Mesenchymal stem cell (in vitro differentiated cells and primary cell): ENCODE data around the gene VAC14.

Experiments used
- DNase-seq: peaks from one replicate; pipeline ENCODE4 v3.0.0-alpha.2; 2013
- H2AFZ ChIP-seq: one replicate; pipeline ENCODE4 v1.6.1; 2013; ENCODE audit warnings: low read depth, mild to moderate bottlenecking, control low read depth, inconsistent platforms, low read length, moderate library complexity
- H2AK5ac ChIP-seq: 2 replicates; pipeline ENCODE4 v1.6.1; 2013; ENCODE audit warnings: low read length, moderate library complexity, mild to moderate bottlenecking, inconsistent platforms; ENCODE audit not compliant: severe bottlenecking
- H2BK120ac ChIP-seq: one replicate; pipeline ENCODE4 v1.6.1; 2013; ENCODE audit warnings: low read depth, mild to moderate bottlenecking, inconsistent platforms, low read length, moderate library complexity
- H2BK12ac ChIP-seq, 2 experiments: one replicate each; pipeline ENCODE4 v1.6.1; 2013; ENCODE audit warnings: inconsistent platforms in 2 of 2, low read length in 2 of 2, mild to moderate bottlenecking in 2 of 2, moderate library complexity in 2 of 2, control low read depth in 1 of 2
- H2BK15ac ChIP-seq: one replicate; pipeline ENCODE4 v1.6.1; 2013; ENCODE audit warnings: mild to moderate bottlenecking, low read depth, inconsistent platforms; ENCODE audit not compliant: poor library complexity, severe bottlenecking
- H2BK5ac ChIP-seq: 2 replicates; pipeline ENCODE4 v1.6.1; 2013; ENCODE audit warnings: low read depth, mild to moderate bottlenecking, low read length, control low read depth, inconsistent platforms; ENCODE audit not compliant: poor library complexity, severe bottlenecking
- H3K14ac ChIP-seq, 2 experiments: one replicate each; pipeline ENCODE4 v1.6.1; 2013; ENCODE audit warnings: inconsistent platforms in 2 of 2, low read length in 2 of 2, control low read depth in 1 of 2, mild to moderate bottlenecking in 1 of 2, moderate library complexity in 1 of 2
- H3K18ac ChIP-seq, 2 experiments: one replicate each; pipeline ENCODE4 v1.6.1; 2013; ENCODE audit warnings: inconsistent platforms in 2 of 2, low read length in 2 of 2, control low read depth in 1 of 2, low read depth in 1 of 2, mild to moderate bottlenecking in 1 of 2
- H3K23ac ChIP-seq, 2 experiments: one replicate each; pipeline ENCODE4 v1.6.1; 2013; ENCODE audit warnings: inconsistent platforms in 2 of 2, low read length in 2 of 2, mild to moderate bottlenecking in 2 of 2, moderate library complexity in 2 of 2, control low read depth in 1 of 2
- H3K27ac ChIP-seq: 2 replicates; pipeline ENCODE4 v1.5.1; 2013; ENCODE audit warnings: mild to moderate bottlenecking, moderate library complexity, low read length, control low read depth, inconsistent platforms; ENCODE audit not compliant: poor library complexity, severe bottlenecking
- H3K27me3 ChIP-seq, 2 experiments: 2 replicates each; pipeline versions ENCODE4 v1.6.1 to v1.7.0; 2013; ENCODE audit warnings: low read length in 2 of 2, mild to moderate bottlenecking in 2 of 2, moderate library complexity in 2 of 2, control low read depth in 1 of 2, inconsistent platforms in 1 of 2; ENCODE audit not compliant: control insufficient read depth in 1 of 2, insufficient read depth in 1 of 2
- H3K36me3 ChIP-seq, 2 experiments: 2 replicates each; pipeline versions ENCODE4 v1.6.1 to v1.7.0; 2013; ENCODE audit warnings: low read length in 2 of 2, control low read depth in 1 of 2, inconsistent platforms in 1 of 2, low read depth in 1 of 2, mild to moderate bottlenecking in 1 of 2; ENCODE audit not compliant: insufficient read depth in 2 of 2, control insufficient read depth in 1 of 2
- H3K4ac ChIP-seq, 2 experiments: one replicate each; pipeline ENCODE4 v1.6.1; 2013; ENCODE audit warnings: inconsistent platforms in 2 of 2, low read length in 2 of 2, mild to moderate bottlenecking in 2 of 2, moderate library complexity in 2 of 2, control low read depth in 1 of 2, low read depth in 1 of 2
- H3K4me1 ChIP-seq: 2 replicates; pipeline ENCODE4 v1.6.1; 2013; ENCODE audit warnings: low read depth, low read length, control low read depth; ENCODE audit not compliant: control insufficient read depth, insufficient read depth
- H3K4me2 ChIP-seq: 2 replicates; pipeline ENCODE4 v1.6.1; 2013; ENCODE audit warnings: low read length, mild to moderate bottlenecking, inconsistent platforms; ENCODE audit not compliant: poor library complexity, severe bottlenecking
- H3K4me3 ChIP-seq, 2 experiments: 2 replicates each; pipeline versions ENCODE4 v1.5.1 to v1.7.0; 2013; ENCODE audit warnings: low read length in 2 of 2, mild to moderate bottlenecking in 2 of 2, control low read depth in 1 of 2, low read depth in 1 of 2; ENCODE audit not compliant: insufficient read depth in 1 of 2
- H3K79me1 ChIP-seq: replicated peaks from 2 replicates; pipeline ENCODE4 v1.6.1; 2013; ENCODE audit warnings: mild to moderate bottlenecking, control low read depth, low read length, inconsistent platforms; ENCODE audit not compliant: poor library complexity, severe bottlenecking
- H3K9ac ChIP-seq: 2 replicates; pipeline ENCODE4 v1.7.0; 2013; ENCODE audit warnings: mild to moderate bottlenecking, low read length, moderate library complexity
- H3K9me3 ChIP-seq: 2 replicates; pipeline ENCODE4 v1.7.0; 2013; ENCODE audit warnings: mild to moderate bottlenecking, low read length; ENCODE audit not compliant: control insufficient read depth
- H4K8ac ChIP-seq: one replicate; pipeline ENCODE4 v1.6.1; 2013; ENCODE audit warnings: inconsistent platforms, mild to moderate bottlenecking, low read length, moderate library complexity
- H4K91ac ChIP-seq: one replicate; pipeline ENCODE4 v1.6.1; 2013; ENCODE audit warnings: mild to moderate bottlenecking, low read length, inconsistent platforms
- WGBS: methylation state at CpG from one replicate; pipeline ENCODE4 v1.1.7; 2013; ENCODE audit warnings: mixed read lengths; 5-methylcytosine and 5-hydroxymethylcytosine counted together

The VAC14 gene

DNA sequence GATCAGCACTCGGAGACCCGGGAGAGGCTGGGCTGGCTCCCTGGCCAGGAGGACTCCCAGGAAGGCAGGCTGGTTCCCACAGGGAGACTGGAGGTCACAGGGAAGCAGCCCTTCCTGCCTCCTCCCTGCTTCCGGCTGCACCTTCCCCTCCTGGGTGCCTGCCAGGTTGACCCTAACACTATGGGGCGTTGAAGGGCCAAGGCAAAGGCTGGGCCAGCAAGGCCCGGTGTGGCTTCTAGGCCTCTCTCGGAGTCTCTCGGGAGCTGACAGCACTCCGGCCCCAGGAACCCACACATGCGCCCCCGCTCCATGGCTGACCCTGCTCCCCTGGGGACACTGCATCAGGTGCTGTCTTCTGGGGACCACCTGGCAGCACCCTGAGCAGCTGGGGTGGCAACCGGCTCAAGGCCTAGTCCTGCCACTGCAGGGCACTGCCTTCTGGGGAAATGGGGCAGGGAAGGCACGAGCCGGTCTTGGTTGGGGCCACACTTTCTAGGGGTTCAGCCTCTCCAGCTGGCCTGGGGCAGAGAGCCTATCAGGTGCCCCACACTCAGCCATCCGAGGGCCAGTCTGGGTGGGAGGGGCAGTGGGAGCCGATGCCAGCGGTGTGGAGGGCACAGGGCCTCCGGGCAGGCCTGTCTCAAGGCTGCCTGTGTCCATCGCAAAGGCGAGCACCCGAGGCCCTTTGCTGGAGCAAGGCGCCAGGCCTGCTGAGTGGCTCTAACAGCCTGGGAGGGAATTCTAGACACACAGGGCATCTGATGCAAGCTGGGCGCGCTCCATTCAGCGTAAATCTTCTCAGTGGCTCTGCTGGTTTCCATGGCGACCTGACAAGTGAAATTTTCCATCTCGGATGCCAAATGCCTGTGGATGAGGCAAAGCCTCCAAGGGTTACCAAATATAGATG, 109.5 kb downstream of the VAC14 start:
- H3K36me3 ChIP-seq = peaks cover 0 to 16% of the 10 kb centered on the region in 2 experiments
- peak overlapping the region; percentile 85 to 92 for H3K18ac ChIP-seq

DNA sequence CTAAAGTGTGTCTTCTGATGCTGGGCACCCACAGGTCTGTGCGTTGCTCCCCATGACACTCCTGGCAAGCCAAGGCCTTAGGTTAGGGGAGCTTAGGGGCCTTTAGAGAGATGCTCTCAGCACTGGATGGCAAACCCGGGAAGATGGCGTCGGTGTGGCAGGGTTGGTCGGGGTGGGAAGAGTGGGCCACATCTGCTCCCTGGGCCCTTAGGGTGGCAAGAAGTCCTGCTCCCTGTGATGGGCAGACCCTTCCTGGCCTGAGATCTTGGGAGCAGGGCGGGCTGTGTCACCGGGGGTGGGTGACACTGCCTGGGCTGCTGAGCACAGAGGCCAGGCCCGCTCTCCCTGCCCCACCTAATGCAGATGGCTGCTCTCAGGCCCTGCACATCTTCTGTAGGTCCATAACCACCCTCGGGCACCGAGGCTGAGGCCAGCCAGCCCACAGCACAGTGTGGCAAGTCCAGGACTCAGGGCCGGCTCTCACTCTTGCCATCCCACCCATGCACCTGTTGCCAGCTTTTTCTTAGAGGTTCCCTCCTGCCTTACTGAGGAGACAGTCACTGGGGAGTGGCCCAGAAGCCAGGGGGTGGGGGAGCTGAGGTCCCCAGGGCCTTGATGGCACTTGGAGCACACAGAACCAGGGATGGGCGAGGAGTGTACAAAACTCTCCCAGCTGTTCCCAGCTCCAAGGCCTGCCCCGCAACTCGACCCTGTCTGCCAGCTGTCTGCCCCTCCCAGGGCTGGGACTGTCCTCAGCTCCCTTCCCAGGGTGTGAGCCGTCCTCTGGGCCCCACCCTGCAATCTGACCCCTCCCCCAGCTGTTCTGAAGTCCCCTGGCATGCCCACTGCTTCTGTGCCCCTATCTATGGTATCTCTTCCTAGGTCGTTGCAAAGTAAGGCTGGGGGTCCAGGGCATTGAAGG, 110.7 kb downstream of the VAC14 start:
- Histone ChIP-seq H3K79me1 (no peaks in the 10 kb centered on the region), H3K9me3 (no peaks in the 10 kb centered on the region), H4K8ac (peak overlapping the region; percentile 69), H3K4me1 (peaks cover 68% of the 10 kb centered on the region), H2BK12ac (peak overlapping the region; percentile 90 to 95), H2BK120ac (peak overlapping the region; percentile 88), H3K23ac (no peak overlapping the region), H3K14ac (peak overlapping the region in 1 of 2 experiments; percentile 45), H3K36me3 (peaks cover 0 to 16% of the 10 kb centered on the region in 2 experiments), H3K18ac (peak overlapping the region; percentile 71 to 85), H3K4me3 (no peak overlapping the region), H3K4me2 (no peak overlapping the region), H3K4ac (peak overlapping the region; percentile 88), H3K27ac (no peak overlapping the region), H2BK15ac (peak overlapping the region; percentile 77), H2BK5ac (no peak overlapping the region), H3K9ac (no peak overlapping the region), H2AK5ac (no peak overlapping the region), H3K27me3 (no peaks in the 10 kb centered on the region), H4K91ac (peak overlapping the region; percentile 98), H2AFZ (no peak overlapping the region)
- 92% methylated on average over 16 of the region's 16 CpGs for WGBS
- no peak for DNase-seq

More for the DNA sequence above, 109.5 kb downstream of the VAC14 start:
- H3K23ac ChIP-seq = peak overlapping the region in 1 of 2 experiments; percentile 2
- no peak overlapping the region for H2BK5ac ChIP-seq
- no peak overlapping the region for H2AFZ ChIP-seq
- peak overlapping the region in 1 of 2 experiments; percentile 12 for H3K14ac ChIP-seq
- peak overlapping the region; percentile 49 for H3K9ac ChIP-seq
- H3K4ac ChIP-seq = peak overlapping the region; percentile 88 to 98
- H3K27ac ChIP-seq = no peak overlapping the region
- H2AK5ac ChIP-seq = peak overlapping the region; percentile 21
- no peak overlapping the region for H3K4me3 ChIP-seq
- peak overlapping the region; percentile 98 for H4K91ac ChIP-seq
- no peaks in the 10 kb centered on the region for H3K27me3 ChIP-seq
- peak overlapping the region; percentile 90 to 95 for H2BK12ac ChIP-seq
- peak overlapping the region; percentile 88 for H2BK120ac ChIP-seq
- DNase-seq = peak; percentile 99
- no peaks in the 10 kb centered on the region for H3K9me3 ChIP-seq
- H3K4me2 ChIP-seq = no peak overlapping the region
- H3K4me1 ChIP-seq = peaks cover 74% of the 10 kb centered on the region
- WGBS = 79% methylated on average over 26 of the region's 26 CpGs
- peak overlapping the region; percentile 39 for H2BK15ac ChIP-seq
- no peaks in the 10 kb centered on the region for H3K79me1 ChIP-seq
- H4K8ac ChIP-seq = peak overlapping the region; percentile 86

DNA sequence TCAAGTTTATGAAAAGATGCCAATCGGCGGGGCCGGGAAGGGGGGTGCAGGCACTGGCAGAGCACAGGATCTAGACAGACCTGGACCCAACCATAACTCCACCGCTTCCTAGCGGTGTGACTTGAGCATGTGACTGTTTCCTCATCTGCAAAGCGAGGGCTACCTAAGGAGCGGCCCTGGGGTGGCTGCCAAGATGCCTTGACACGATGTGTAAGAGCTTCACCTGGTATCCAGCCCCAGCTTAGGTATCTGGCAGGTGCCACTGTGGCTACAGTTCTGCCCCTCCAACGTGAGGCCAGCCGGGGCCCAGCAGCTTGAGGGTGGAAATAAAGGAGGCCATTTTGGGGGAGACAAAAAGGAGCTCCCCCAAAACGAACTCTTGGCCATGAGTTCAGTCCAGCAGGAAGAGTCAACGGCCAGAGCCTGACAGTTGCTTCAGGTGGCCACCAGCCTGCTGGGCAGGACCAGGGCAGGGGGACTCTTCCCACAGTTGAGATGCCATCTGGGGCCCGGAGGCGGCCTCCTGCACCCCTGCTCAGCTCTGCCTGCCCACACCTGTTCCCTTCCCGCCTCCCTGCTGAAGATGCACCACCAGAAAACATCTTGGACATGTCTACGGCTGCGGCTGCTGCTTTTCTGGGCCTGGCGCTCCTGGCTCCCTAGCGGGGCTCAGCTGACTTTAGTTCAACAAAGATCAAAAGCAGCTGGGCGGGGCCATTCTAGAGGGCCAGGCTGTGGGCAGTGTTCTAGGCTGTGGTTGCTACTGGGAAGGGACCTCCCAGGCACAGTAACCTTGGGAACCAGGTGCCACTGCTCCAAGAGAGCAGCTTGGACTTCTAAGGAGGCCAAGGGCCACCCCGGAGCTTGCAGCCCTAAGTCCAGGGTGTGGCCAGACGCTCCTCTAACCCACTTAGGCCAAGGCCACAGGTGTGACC, 111.7 kb downstream of the VAC14 start:
- Histone ChIP-seq H2AK5ac (no peak overlapping the region), H3K9ac (no peak overlapping the region), H2BK120ac (peak overlapping the region; percentile 58), H2BK12ac (peak overlapping the region; percentile 90 to 95), H3K14ac (peak overlapping the region in 1 of 2 experiments; percentile 68), H3K4ac (peak overlapping the region; percentile 88 to 90), H2BK15ac (peak overlapping the region; percentile 84), H2BK5ac (no peak overlapping the region), H4K8ac (peak overlapping the region; percentile 62), H2AFZ (no peak overlapping the region), H3K27me3 (no peaks in the 10 kb centered on the region), H3K79me1 (peaks cover 1% of the 10 kb centered on the region), H3K4me2 (no peak overlapping the region), H3K23ac (no peak overlapping the region), H3K4me1 (peaks cover 66% of the 10 kb centered on the region), H3K27ac (no peak overlapping the region), H3K9me3 (no peaks in the 10 kb centered on the region), H3K36me3 (peaks cover 0 to 16% of the 10 kb centered on the region in 2 experiments), H3K18ac (peak overlapping the region; percentile 71 to 99), H4K91ac (peak overlapping the region; percentile 98), H3K4me3 (no peak overlapping the region)
- DNase-seq = no peak
- 98% methylated on average over 22 of the region's 22 CpGs for WGBS
